ENCODE data around the gene SCT. TPM values are rescaled to one million over a fixed set of nuclear protein-coding genes. Genes with fewer than 3 reads are reported as not detected.

The SCT gene
- total and polyA plus RNA-seq, 4 donors: not detected

DNA sequence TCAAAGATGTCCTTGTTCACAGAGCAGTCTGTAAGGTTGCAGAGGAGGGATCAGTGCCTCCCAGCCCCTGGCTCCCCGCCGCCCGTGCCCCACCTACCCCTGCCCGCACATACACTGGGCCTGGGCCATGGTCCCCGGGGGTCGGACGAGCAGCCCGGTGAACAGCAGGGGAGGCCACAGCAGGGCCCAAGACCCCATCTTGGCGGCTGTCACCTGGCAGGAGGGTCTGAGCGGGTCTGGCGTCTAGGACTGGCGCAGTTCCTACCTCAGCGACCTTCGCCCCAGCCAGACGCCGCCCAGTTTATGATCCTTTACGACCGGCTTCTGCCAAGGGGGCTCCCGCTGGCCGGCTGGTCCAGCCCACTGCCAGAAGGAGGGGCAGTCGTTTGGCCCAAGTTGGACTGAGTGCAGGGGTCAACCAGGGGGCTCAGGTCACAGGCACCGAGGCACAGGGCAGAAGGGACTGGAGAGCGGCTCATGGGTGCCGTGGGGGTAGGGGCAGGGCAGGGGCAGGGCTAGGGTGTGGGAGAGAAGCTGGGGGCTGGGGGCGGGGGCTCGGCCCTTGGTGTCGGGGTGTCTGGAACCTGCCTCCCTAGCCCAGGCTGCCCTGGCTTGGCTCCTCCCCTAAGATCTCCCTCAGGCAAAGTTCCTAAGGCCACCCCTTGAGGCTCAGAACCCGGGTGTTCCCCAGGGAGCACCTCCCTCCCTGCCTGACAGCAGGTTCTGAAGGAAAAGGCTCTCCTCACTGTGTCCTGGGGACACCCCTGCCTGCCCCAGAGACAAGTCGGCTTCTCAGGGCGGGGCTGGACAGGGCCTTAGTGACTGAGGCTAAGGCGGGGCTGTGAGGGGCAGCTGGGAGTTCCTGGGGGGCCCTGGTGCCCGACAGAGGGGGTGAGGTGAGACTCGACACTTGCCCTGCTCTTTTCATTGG is 2.0 kb downstream of the SCT start, which contains the start of gene CDHR5 (continued):
- no peak for TF ChIP-seq GABPA (IDR thresholded peaks at IDR 0.05 in 1 of 2, conservative IDR thresholded peaks at IDR 0.05 in 1 of 2)
- no peak for TF ChIP-seq EGR1 (IDR thresholded peaks at IDR 0.05; ENCODE audit: low read depth in 2 of 2)
- TF ChIP-seq NR2F2 (IDR thresholded peaks at IDR 0.05): no peak
- TF ChIP-seq, protein P1, sequence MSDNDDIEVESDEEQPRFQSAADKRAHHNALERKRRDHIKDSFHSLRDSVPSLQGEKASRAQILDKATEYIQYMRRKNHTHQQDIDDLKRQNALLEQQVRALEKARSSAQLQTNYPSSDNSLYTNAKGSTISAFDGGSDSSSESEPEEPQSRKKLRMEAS (IDR thresholded peaks at IDR 0.05): no peak
- TF ChIP-seq YY1 (IDR thresholded peaks at IDR 0.05): no peak
- no peak for TF ChIP-seq TAF1 (conservative IDR thresholded peaks at IDR 0.05)
- TF ChIP-seq, protein P2, sequence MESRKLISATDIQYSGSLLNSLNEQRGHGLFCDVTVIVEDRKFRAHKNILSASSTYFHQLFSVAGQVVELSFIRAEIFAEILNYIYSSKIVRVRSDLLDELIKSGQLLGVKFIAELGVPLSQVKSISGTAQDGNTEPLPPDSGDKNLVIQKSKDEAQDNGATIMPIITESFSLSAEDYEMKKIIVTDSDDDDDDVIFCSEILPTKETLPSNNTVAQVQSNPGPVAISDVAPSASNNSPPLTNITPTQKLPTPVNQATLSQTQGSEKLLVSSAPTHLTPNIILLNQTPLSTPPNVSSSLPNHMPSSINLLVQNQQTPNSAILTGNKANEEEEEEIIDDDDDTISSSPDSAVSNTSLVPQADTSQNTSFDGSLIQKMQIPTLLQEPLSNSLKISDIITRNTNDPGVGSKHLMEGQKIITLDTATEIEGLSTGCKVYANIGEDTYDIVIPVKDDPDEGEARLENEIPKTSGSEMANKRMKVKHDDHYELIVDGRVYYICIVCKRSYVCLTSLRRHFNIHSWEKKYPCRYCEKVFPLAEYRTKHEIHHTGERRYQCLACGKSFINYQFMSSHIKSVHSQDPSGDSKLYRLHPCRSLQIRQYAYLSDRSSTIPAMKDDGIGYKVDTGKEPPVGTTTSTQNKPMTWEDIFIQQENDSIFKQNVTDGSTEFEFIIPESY (IDR thresholded peaks at IDR 0.05): no peak

DNA sequence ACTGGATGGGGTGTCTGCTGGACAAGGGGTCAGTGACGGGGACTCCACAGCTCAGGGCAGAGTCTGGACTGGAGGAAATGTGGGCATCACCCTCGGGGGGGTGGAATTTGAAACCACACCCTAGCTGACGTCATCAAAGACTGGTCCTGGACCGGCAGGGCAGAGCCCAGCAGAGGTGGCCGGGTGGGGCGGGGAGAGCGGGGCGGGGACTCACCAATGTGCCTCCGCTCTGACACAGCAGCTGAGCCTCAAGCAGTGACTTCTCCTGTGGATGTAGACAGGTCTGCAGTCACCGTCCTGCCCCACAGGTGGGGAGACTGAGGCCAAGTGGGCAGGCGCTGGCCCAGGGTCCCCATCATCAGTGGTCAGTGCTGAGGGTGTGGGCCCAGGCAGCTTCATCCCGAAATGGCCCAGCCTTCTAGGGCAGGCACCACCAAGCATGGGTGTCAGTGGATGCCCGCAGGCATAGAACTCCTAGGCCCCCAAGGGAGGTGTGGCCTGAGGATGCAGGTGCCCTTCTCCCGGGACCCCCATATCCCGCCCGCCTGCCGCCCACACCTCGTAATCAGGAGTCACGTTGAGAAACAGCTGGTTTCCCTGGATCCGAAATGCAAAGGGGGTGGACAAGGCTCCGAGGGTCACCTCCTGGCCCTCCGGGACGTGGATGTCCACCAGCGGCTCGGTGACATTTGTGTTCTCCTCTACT is 2.8 kb downstream of the SCT start:
- Histone ChIP-seq H3K36me3 (ENCODE audit: control insufficient read depth in 4 of 4, insufficient read depth in 3 of 4, low read depth in 1 of 4, low read length in 3 of 4) (peaks cover 0 to 2% (median 2%) of the 10 kb centered on the region in 4 donors), H3K4me3 (ENCODE audit: low read depth in 1 of 3, low read length in 3 of 3) (peak overlapping the region in 2 of 3 donors; percentile 54 to 59), H3K27ac (ENCODE audit: low read depth in 1 of 2, low read length in 2 of 2) (peak overlapping the region; percentile 35 to 54), H3K9ac (ENCODE audit: low read depth in 1 of 2, low read length in 2 of 2) (no peak overlapping the region), H3K27me3 (ENCODE audit: control insufficient read depth in 4 of 4, insufficient read depth in 4 of 4, low read length in 3 of 4) (no peaks in the 10 kb centered on the region), H3K9me3 (ENCODE audit: control insufficient read depth in 4 of 4, low read length in 3 of 4) (no peaks in the 10 kb centered on the region), H3K4me1 (ENCODE audit: control insufficient read depth in 4 of 4, insufficient read depth in 4 of 4, low read length in 3 of 4) (peaks cover 4 to 21% (median 9%) of the 10 kb centered on the region in 4 donors)
- TF ChIP-seq RXRA (IDR thresholded peaks at IDR 0.05) (peak in 1 of 2 donors; percentile 20), HNF4G (IDR thresholded peaks at IDR 0.05) (no peak), SP1 (IDR thresholded peaks at IDR 0.05) (no peak), HNF4A (conservative IDR thresholded peaks at IDR 0.05) (peak in 1 of 2 donors; percentile 43)
- TF ChIP-seq, protein P3, sequence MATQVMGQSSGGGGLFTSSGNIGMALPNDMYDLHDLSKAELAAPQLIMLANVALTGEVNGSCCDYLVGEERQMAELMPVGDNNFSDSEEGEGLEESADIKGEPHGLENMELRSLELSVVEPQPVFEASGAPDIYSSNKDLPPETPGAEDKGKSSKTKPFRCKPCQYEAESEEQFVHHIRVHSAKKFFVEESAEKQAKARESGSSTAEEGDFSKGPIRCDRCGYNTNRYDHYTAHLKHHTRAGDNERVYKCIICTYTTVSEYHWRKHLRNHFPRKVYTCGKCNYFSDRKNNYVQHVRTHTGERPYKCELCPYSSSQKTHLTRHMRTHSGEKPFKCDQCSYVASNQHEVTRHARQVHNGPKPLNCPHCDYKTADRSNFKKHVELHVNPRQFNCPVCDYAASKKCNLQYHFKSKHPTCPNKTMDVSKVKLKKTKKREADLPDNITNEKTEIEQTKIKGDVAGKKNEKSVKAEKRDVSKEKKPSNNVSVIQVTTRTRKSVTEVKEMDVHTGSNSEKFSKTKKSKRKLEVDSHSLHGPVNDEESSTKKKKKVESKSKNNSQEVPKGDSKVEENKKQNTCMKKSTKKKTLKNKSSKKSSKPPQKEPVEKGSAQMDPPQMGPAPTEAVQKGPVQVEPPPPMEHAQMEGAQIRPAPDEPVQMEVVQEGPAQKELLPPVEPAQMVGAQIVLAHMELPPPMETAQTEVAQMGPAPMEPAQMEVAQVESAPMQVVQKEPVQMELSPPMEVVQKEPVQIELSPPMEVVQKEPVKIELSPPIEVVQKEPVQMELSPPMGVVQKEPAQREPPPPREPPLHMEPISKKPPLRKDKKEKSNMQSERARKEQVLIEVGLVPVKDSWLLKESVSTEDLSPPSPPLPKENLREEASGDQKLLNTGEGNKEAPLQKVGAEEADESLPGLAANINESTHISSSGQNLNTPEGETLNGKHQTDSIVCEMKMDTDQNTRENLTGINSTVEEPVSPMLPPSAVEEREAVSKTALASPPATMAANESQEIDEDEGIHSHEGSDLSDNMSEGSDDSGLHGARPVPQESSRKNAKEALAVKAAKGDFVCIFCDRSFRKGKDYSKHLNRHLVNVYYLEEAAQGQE (IDR thresholded peaks at IDR 0.05): no peak
- no peak for DNase-seq (ENCODE audit: low spot score)
- 39% methylated on average over 25 of the region's 25 CpGs for WGBS
